ENCODE measurements around the gene NUCB1. TPM values are rescaled to one million over a fixed set of nuclear protein-coding genes. Genes with fewer than 3 reads are reported as not detected.
"Not testable (repeated sequence)": the region's sequence is repeated elsewhere in the genome, so short reads cannot be mapped to it uniquely, and the experiment has no call there.

Gene NUCB1
- total RNA-seq, 1 donor from 2014 or later, result 126 TPM

- CTCF ChIA-PET, result no interaction called here
- Mint-ChIP-seq H3K4me3 (no peak overlapping the region), H3K4me1 (no peaks in the 10 kb centered on the region), H3K9me3 (no peaks in the 10 kb centered on the region), H3K27ac (no peak overlapping the region), H3K27me3 (no peaks in the 10 kb centered on the region), H3K36me3 (ENCODE audit: low read depth) (peaks cover 9% of the 10 kb centered on the region)
- POLR2A ChIA-PET, result no interaction called here
- ATAC-seq (ENCODE audit: low read depth) (no peak), DNase-seq (no peak)
- intact Hi-C loops (cut with micrococcal nuclease), result no loop called here
- TF ChIP-seq CTCF (IDR thresholded peaks at IDR 0.05), result no peak
These were observed 26.8 kb downstream of the NUCB1 start for GRCh38 chr19:48926909-48927308.

GRCh38 chr19:48927692-48928091 is 27.6 kb downstream of the NUCB1 start:
- H3K9me3 Mint-ChIP-seq; CTCF ChIA-PET; ATAC-seq (ENCODE audit: low read depth); DNase-seq; H3K4me3 Mint-ChIP-seq; H3K36me3 Mint-ChIP-seq (ENCODE audit: low read depth); intact Hi-C loops (cut with micrococcal nuclease); H3K27me3 Mint-ChIP-seq; POLR2A ChIA-PET; H3K4me1 Mint-ChIP-seq; H3K27ac Mint-ChIP-seq: not testable (repeated sequence)

- ChIA-PET POLR2A (no interaction called here), CTCF (interaction anchor here (0.7 kb wide), 1 partner anchor 70 kb away, joined by 3 read pairs; no protein-coding TSS in a partner anchor)
- H3K36me3 Mint-ChIP-seq (ENCODE audit: low read depth), result no peaks in the 10 kb centered on the region
- ATAC-seq (ENCODE audit: low read depth) (no peak), DNase-seq (no peak)
- no peak overlapping the region for H3K4me3 Mint-ChIP-seq
- H3K27me3 Mint-ChIP-seq, result peaks cover 3% of the 10 kb centered on the region
- TF ChIP-seq CTCF (IDR thresholded peaks at IDR 0.05), result no peak
- peaks cover 5% of the 10 kb centered on the region for H3K4me1 Mint-ChIP-seq
- H3K27ac Mint-ChIP-seq, result no peak overlapping the region
- intact Hi-C loops (cut with micrococcal nuclease), result no loop called here
- no peaks in the 10 kb centered on the region for H3K9me3 Mint-ChIP-seq
These were observed 28.3 kb downstream of the NUCB1 start for GRCh38 chr19:48928164-48929025.

- ATAC-seq (ENCODE audit: low read depth) (peak; percentile 99), DNase-seq (peak; percentile 73)
- POLR2A ChIA-PET, result interaction anchor here (0.7 to 1.0 kb wide), 4 partner anchors 32 to 288 kb away, joined by 3 to 5 read pairs (median 3); partner anchors contain the start of genes CA11 and FTL
- intact Hi-C loops (cut with micrococcal nuclease), result loop anchor here (1.0 to 5.0 kb wide), 2 partner anchors 21 to 36 kb away; partner anchors contain the start of genes BAX and TULP2
- H3K27me3 Mint-ChIP-seq, result peaks cover 3% of the 10 kb centered on the region
- no peaks in the 10 kb centered on the region for H3K36me3 Mint-ChIP-seq (ENCODE audit: low read depth)
- no peaks in the 10 kb centered on the region for H3K9me3 Mint-ChIP-seq
- H3K4me1 Mint-ChIP-seq, result peaks cover 10% of the 10 kb centered on the region
- CTCF ChIA-PET, result interaction anchor here (1.4 kb wide), 1 partner anchor 90 kb away, joined by 4 read pairs; no protein-coding TSS in a partner anchor
- H3K4me3 Mint-ChIP-seq, result peak within 1 kb of the TSS; percentile 83
- TF ChIP-seq CTCF (IDR thresholded peaks at IDR 0.05), result no peak
- peak within 1 kb of the TSS; percentile 63 for H3K27ac Mint-ChIP-seq
These were observed 33.3 kb downstream of the NUCB1 start, which contains the start of gene DHDH for GRCh38 chr19:48933382-48933932. Gene DHDH (plus strand): TSS chr19:48933699. CDS start chr19:48933722, 23 bp downstream.

- ATAC-seq (ENCODE audit: low read depth), result no peak
- DNase-seq, result no peak
- Mint-ChIP-seq H3K9me3 (no peaks in the 10 kb centered on the region), H3K27ac (no peak overlapping the region), H3K4me1 (peaks cover 10% of the 10 kb centered on the region), H3K4me3 (no peak overlapping the region), H3K27me3 (peaks cover 3% of the 10 kb centered on the region), H3K36me3 (ENCODE audit: low read depth) (no peaks in the 10 kb centered on the region)
- TF ChIP-seq CTCF (IDR thresholded peaks at IDR 0.05), result no peak
- intact Hi-C loops (cut with micrococcal nuclease), result loop anchor here (5.0 kb wide), 1 partner anchor 38 kb away; the partner anchor contains the start of gene TULP2
- POLR2A ChIA-PET, result interaction anchor here (0.6 kb wide), 1 partner anchor 316 kb away, joined by 3 read pairs; the partner anchor contains the start of gene RPL18
- CTCF ChIA-PET, result no interaction called here
These were observed 34.7 kb downstream of the NUCB1 start for GRCh38 chr19:48934837-48935236.

Data from activated B cell treated with CpG ODN at 0.5 μM for 24 hours (primary cell).